DMS 273 (cell line): Measurements from ENCODE around the gene DKK3.

Experiments used
- DNase-seq: peaks from one replicate; lab custom pipeline; 2025; ENCODE audit not compliant: unreplicated experiment; lab: John Stamatoyannopoulos, UW

Gene DKK3

DNA sequence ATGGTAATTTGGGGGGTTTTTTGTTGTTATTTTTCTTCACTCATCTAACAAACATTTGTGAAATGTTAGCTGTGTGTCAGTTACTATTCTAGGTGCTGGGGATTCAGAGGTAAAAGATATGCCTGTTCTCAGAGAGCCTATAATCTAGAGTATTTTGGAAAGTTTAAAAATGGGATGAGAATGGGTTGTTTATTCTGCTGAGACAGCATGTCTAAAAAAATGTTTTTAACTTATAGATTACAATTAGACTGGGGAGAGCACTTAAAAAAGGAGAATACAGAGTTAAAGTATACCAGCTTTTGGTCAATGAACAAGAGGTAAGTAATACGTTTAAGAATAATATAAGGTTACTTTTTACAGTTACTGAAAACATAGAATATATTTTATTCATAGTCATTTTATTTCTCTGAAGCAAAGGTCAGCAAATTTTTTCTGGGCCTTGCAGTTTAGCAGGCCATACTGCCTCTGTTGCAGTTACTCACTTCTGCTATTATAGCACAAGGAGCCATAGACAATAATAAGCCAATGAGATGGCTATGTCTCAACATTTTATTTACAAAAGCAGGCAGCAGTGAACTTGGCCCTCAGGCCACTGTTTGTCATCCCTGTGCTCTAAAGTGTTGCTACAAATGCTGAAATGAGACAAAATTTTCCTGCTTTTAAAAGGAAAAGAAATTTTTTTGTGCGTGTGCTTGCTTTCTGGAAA, 60.0 kb downstream of the DKK3 start:
- no peak for DNase-seq

DNA sequence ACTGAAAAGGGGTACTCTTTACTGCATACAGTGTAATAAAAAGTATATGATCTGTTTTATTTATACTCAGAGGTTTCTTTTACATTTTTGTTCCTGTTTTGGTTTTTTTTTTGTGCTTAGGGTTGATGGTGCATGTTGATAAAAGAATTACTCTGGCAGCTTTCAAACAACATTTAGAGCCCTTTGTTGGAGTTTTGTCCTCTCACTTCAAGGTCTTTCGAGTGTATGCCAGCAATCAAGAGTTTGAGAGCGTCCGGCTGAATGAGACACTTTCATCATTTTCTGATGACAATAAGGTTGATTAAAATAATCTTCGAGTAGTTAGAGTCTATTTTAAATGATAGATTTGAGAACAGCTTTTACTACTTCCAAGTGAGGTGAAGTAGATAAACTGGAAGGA, 60.6 kb downstream of the DKK3 start:
- no peak for DNase-seq

DNA sequence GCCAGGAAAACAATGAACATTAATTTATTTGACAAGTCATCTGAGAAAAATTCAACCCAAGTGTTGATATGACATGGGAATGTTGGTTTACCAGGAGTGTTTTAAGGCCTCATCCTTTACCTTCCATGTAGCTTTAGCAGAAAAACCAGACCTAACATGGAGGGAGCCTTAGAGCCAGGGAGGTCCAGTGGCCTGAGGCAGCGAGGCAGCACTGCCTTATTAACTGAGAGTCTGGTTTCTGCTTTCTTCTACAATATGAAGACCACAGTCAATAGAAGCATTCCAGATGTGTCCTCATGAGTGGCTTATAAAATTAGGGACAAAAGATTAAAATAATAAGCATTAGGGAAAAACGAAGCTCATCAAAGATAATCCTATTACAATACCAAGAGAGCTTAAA, 61.5 kb downstream of the DKK3 start:
- DNase-seq, result no peak

DNA sequence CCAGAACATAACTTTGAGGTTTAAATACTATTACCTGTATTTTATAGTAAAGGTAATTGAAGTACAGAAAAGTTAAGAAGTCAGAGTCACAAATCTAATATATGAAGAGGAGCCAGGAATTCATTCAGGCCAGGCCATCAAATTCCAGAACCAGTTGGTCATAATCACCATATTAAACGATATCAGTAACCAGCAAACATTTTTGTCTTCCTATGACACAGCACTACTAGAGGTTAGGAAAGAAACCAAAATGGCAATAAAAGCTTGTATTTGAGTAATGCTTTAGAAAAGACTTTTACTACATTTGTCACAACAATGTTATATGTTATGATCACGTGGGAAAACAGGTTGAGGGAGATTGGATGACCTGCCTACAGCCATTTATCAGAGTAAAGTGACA, 62.2 kb downstream of the DKK3 start:
- DNase-seq, result no peak

GRCh38 chr11:11944444-11944843, 64.0 kb downstream of the DKK3 start:
- no peak for DNase-seq

DNA sequence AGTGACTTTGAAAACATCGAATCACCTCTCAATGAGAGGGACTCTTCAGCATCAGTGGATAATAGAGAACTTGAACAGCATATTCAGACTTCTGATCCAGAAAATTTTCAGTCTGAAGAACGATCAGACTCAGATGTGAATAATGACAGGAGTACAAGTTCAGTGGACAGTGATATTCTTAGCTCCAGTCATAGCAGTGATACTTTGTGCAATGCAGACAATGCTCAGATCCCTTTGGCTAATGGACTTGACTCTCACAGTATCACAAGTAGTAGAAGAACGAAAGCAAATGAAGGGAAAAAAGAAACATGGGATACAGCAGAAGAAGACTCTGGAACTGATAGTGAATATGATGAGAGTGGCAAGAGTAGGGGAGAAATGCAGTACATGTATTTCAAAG, 65.8 kb downstream of the DKK3 start:
- DNase-seq, result no peak

GRCh38 chr11:11940551-11940950, 67.9 kb downstream of the DKK3 start:
- DNase-seq, result no peak

GRCh38 chr11:11937957-11938356, 70.5 kb downstream of the DKK3 start:
- no peak for DNase-seq

DNA sequence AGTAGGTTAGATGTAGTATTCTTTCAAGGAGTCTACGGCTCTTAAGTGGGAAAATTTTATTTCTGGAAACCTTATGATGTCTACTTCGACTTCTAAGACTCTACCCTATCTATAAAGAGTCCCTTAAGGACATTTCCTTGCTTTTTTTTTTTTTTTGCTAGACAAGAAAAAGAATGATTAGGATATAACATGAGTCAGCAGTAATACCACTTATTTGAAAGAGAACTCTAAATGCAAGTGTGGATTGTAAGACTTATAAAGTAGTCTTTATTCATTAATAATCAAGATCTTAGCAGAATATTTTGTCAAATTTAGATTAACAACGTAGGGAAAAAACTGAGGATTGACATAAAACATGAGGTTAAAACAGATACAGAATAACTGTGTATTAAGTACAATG, 71.0 kb downstream of the DKK3 start:
- no peak for DNase-seq

DNA sequence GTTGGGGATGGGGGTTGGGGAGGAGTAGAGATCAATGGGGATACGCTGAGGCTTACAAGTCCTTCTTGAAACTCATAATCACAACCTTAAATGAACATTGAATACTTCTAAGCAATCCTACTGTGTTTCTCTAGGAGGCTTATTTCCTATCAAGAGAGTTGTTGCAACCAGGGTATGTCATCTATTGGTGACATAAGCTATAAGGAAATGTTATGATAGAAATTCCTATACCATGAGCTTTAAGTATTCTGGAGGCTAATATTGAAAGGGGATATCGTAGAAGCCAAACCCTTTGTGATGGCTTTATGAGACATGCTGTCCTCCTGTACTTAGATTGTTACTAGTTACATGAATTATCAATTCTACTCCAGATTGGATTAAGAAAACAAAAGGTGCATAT, 72.9 kb downstream of the DKK3 start:
- no peak for DNase-seq

- DNase-seq, result peak; percentile 65
Measured at GRCh38 chr11:11931461-11932055, 76.9 kb downstream of the DKK3 start.

- DNase-seq, result no peak
Measured at GRCh38 chr11:11929920-11930319, 78.5 kb downstream of the DKK3 start.

DNA sequence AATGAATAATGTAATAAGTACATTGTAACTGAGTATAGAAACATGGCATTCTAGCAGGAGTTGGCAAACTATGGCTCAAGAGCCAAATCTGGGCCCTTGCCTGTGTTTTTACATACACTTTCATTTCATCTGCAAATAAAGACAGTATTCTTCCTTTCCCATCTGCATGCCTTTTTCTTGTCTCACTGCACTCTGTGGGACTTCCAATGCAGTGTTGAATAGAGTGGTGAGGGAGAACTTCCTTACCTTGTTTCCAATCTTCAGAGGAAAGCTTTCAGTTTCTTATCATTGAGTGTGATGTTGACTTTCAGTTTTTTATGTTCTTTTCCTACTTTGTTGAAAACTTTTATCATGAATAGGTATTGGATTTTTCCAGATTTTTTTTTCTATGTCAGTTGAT, 84.6 kb downstream of the DKK3 start:
- no peak for DNase-seq

- DNase-seq, result no peak
Measured at GRCh38 chr11:11916981-11917399, 91.4 kb downstream of the DKK3 start.

- DNase-seq, result no peak
Measured at GRCh38 chr11:11915625-11916024, 92.8 kb downstream of the DKK3 start.

- no peak for DNase-seq
Measured at GRCh38 chr11:11913395-11913794, 95.0 kb downstream of the DKK3 start.
